ENCODE data around the gene RUSC1.

RUSC1 gene

GRCh38 chr1:155295183-155295941, 25.3 kb upstream of the RUSC1 start:
- no peak for DNase-seq

GRCh38 chr1:155295942-155296267, 24.8 kb upstream of the RUSC1 start:
- no peak for DNase-seq

GRCh38 chr1:155296661-155297060, 24.0 kb upstream of the RUSC1 start:
- DNase-seq = no peak

GRCh38 chr1:155297384-155297783, 23.3 kb upstream of the RUSC1 start:
- no peak for DNase-seq

GRCh38 chr1:155300024-155300423, 20.7 kb upstream of the RUSC1 start:
- DNase-seq = no peak

GRCh38 chr1:155300553-155301329, 20.0 kb upstream of the RUSC1 start:
- DNase-seq = no peak

- DNase-seq = no peak
Observed at GRCh38 chr1:155301342-155301841, 19.3 kb upstream of the RUSC1 start, which contains the start of gene PKLR. TSS of gene PKLR (minus strand) at chr1:155301438. CDS start at chr1:155301395, 43 bp downstream.

- no peak for DNase-seq
Observed at GRCh38 chr1:155304558-155305063, 16.1 kb upstream of the RUSC1 start.

GRCh38 chr1:155305881-155306391, 14.8 kb upstream of the RUSC1 start:
- no peak for DNase-seq

- no peak for DNase-seq
Observed at GRCh38 chr1:155307247-155307740, 13.4 kb upstream of the RUSC1 start.

- peak; percentile 99 for DNase-seq
Observed at GRCh38 chr1:155308493-155309422, 11.9 kb upstream of the RUSC1 start, which contains the start of gene FDPS. TSS of gene FDPS (plus strand) at chr1:155308866. CDS start at chr1:155309790, 924 bp downstream.

- DNase-seq = no peak
Observed at GRCh38 chr1:155309423-155310021, 11.2 kb upstream of the RUSC1 start.

- DNase-seq = no peak
Observed at GRCh38 chr1:155313261-155313660, 7.4 kb upstream of the RUSC1 start.

GRCh38 chr1:155316922-155317321, 3.8 kb upstream of the RUSC1 start:
- no peak for DNase-seq

- no peak for DNase-seq
Observed at GRCh38 chr1:155318082-155318481, 2.6 kb upstream of the RUSC1 start.

- DNase-seq = no peak
Observed at GRCh38 chr1:155319536-155319935, 1.2 kb upstream of the RUSC1 start.

GRCh38 chr1:155320252-155320651, 442 bp upstream of the RUSC1 start:
- no peak for DNase-seq

GRCh38 chr1:155321639-155322503, 1.2 kb downstream of the RUSC1 start:
- no peak for DNase-seq

- no peak for DNase-seq
Observed at GRCh38 chr1:155322571-155322952, 1.9 kb downstream of the RUSC1 start.

- DNase-seq = peak; percentile 95
Observed at GRCh38 chr1:155322953-155323728, 2.4 kb downstream of the RUSC1 start.
